Hematopoietic multipotent progenitor cell treated with erythropoietin and hydrocortisone succinate and interleukin-3 and kit ligand, for 6 days (in vitro differentiated cells): ENCODE data around the gene GOLGA1.

Experiments used
- DNase-seq: peaks from one replicate; pipeline ENCODE4 v3.0.0-alpha.2; 2015

GOLGA1 gene

GRCh38 chr9:124881138-124881743 is 59.6 kb downstream of the GOLGA1 start:
- no peak for DNase-seq

- no peak for DNase-seq
Measured at GRCh38 chr9:124880501-124880900, 60.4 kb downstream of the GOLGA1 start.

GRCh38 chr9:124879226-124879625 is 61.7 kb downstream of the GOLGA1 start:
- no peak for DNase-seq

GRCh38 chr9:124878518-124878917 is 62.4 kb downstream of the GOLGA1 start:
- no peak for DNase-seq

DNA sequence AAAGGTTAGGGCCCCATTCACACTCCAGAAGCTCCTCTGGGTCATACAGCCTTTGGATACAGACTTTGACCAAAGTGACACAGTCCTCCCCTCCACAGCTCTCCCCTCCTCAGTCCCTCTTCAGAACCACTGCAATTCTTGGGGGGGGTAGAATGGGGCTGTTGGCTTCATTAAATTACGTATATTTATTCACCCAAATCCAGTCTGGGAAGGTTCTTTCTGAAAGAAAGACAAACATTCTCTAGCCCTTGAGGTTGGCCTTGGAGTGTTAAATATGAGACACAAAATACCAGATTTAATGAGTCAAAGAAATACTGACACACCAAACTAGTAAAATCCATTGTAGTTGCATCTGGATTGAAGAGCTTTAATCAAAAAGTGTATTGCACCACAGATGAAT is 62.9 kb downstream of the GOLGA1 start:
- DNase-seq, result no peak

GRCh38 chr9:124877021-124877782 is 63.7 kb downstream of the GOLGA1 start:
- DNase-seq, result no peak

GRCh38 chr9:124875501-124875900 is 65.4 kb downstream of the GOLGA1 start:
- no peak for DNase-seq

GRCh38 chr9:124873664-124874063 is 67.2 kb downstream of the GOLGA1 start:
- no peak for DNase-seq

GRCh38 chr9:124871156-124871561 is 69.7 kb downstream of the GOLGA1 start:
- DNase-seq, result no peak

GRCh38 chr9:124870723-124871122 is 70.2 kb downstream of the GOLGA1 start:
- peak; percentile 24 for DNase-seq

DNA sequence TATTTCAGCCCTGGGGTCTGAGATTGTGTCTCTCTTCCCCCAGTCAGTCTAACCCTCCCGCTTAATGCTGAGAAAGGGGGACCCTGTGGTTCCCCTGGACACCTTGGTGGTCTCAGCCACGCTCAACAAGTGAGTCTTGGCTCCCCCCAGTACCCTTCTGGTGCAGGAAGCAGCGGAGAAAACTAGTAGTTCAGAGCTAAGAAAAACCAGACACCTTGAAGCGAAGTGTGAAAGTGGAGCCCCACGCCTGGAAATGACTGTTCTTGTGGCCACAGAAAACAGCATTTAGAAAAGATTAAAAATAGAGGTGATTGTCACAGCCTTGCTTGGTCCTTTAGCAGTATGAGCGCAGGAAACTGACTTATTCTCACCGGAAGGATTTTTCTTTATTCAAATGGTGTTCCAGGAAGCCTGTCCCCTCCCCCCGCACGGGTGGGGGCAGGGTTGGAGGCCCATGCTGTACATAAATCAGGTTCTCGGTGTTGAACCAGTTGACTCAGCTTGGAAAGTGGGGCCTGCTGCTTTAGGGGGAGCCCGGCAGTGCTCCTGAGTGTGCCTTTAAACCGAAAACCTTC is 70.8 kb downstream of the GOLGA1 start:
- DNase-seq, result peak; percentile 72

DNA sequence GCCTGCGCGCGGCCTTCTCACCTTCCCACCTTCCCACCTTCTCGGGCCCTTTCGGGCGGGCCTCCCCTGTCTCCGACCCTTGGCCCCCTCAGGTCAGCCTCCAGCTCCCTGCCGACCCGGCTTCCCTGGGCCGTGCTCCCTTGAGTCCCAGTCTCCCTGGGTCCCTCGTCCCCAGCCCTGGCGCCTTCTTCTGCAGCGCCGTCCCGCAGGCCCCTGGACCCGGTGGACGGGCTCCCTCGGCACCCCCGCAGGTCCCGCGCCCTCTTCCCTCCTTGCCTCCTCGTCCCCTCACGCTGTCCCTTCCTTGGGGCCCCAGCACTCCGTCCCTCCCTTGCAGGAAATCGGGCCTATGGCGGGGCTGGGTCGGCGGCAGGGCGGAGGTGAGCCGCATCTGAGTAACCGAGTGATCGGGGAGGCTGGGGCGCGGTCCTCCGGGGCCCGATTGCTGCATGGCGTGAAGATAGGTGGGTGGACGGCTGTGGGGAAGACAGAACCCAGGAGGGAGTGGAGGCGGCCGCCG is 71.4 kb downstream of the GOLGA1 start:
- DNase-seq, result peak; percentile 51

- peak; percentile 93 for DNase-seq
Measured at GRCh38 chr9:124868511-124869465, 72.1 kb downstream of the GOLGA1 start.

DNA sequence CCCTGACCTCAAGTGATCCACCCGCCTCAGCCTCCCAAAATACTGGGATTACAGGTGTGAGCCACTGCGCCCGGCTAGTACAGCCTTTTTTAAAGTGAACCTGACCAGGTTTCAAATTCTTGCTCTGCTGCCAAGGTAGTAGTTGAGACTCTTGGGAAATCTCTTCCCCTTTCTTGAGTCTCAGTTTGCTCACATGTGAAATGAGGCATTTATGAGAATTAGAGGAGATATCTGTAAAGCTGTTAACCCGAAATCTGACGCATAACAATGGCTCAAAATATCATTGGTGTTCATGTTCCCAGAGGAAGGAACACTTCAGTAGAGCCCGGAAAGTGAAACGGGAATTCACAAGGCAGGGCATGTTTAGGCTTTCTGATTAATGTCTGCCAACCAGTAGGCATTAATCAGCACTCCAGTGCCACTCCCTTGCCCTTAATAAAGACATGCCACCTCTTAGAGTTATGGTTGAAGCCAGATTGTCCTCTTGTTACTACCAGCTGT is 77.5 kb downstream of the GOLGA1 start:
- peak; percentile 59 for DNase-seq

DNA sequence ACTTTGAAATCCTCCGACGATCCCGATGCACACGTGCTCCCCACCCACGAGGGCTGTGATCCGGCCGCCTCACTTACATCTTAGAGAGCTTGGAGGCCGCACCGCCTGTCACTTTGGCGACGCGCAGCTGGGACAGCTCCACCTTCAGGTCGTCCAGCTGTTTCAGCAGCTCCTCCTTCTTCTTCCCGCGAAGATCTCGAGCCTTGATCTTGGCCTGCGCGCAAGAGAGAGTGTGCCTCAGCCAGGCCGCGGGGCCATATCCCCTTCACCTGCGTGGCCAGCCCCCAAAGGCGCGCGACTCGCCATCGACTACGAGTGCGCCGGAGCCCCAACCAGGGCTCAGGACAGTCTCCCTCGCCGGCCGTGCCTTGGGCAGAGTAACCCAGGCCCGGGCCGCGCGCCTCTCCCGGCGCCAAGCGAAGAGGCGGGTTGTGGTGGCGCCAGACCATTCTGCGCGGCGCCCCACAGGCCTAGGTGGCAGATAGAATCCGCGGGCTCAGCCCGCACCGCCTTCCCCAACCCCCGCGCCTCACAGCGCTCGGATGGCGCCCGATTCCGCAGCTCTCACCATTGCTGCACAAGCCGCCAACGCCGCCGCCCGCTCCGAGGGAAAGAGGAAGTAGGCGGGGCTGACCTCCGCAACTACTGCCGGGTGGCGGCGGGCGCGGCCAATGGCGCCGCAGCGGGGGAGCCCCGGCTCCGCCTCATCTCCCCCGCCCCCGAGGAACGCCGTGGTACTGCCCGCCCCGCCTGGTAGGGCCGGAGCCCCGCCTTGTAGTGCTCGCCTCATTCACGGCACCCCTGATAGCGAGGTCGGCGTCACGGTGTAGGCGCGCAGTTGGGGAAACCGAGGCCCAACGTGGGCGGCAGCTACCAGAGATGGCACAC is 79.3 kb downstream of the GOLGA1 start, which contains the start of the genes ARPC5L and RPL35:
Gene ARPC5L, plus strand, starts transcription at position 789 of the 888 bp plus-strand sequence. CDS start 7,161 bp downstream, outside the sequence.
Gene RPL35, minus strand, starts transcription at position 616 of the 888 bp plus-strand sequence. Its CDS starts 45 bp downstream, at position 571.
- DNase-seq, result peak; percentile 97

GRCh38 chr9:124860582-124861341 is 80.1 kb downstream of the GOLGA1 start:
- DNase-seq, result no peak

DNA sequence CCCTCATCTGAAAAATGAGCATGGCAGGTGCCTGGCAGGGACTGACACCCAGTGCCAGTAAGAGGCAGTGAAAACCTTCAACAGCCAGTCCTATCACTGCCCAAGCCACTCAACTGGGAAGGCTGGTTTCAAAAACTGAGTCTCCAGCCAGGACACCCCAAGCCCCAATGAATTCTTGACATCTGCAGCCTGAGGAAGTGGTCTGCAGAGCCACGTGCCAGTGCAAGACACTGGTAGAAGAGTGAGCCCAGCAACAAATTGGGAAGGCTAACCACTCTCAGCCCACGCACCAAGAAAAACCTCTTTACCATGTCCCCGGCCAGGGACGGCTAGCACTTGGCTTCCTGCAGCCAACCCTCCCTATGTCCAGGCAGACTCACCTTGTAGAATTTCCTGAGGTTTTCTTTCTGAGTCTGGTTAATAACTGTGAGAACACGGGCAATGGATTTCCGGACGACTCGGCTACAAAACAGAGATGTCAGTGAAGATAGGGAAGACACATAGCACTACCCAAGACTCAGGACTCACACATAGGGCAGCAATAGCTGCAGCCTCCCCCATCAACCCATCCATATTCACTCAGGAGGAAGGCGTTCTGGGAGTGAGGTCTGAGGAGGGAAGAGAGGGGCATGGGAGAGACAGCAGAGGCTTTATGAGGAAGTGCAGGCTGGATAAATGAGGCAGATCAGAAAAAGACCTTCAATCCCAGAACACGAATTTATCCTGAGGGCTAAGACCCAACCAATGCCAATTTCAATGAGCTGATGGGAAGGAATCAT is 80.9 kb downstream of the GOLGA1 start:
- DNase-seq, result peak; percentile 40

DNA sequence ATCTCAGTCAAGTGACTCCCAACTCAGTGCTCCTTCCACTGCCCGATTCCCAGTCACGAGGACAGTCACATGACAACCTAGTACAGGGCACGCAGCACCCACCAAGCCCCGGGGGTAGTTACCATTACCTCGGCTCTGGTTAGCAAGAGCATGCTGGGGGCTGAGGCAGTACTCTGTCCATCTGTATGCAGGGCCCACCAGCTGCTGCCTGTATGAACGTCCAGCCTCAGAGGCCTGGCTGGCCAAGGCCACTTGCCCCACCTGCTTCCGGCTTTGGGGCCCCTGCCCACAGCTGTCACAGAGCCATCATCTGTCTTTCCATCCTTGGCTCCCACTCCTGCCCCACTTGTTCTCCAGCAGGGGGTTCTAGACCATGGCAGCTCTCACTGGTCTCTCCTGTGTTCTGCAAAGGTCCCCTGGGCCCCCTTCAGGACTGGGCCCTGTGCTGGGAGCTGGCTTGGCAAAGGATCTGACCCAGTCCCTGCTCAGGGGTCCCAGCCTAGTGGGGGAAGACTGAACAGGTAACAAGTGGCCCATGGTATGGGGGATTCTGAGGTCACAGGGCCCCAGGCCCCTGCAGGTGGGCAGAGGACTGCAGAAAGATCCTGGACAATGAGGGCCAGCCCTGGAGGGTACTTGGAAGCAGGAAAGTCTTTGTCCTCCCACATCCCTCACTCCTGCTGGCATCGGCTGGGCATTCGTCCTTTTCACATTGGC is 82.4 kb downstream of the GOLGA1 start:
- DNase-seq, result no peak
